Renal cortical epithelial cell (primary cell): ENCODE data around the gene HJURP. TPM values are rescaled to one million over a fixed set of nuclear protein-coding genes. Genes with fewer than 3 reads are reported as not detected.

Experiments used
- DNase-seq: peaks from one replicate; pipeline ENCODE4 v3.0.0-alpha.2; 2011; ENCODE audit warnings: low read depth
- total RNA-seq: library from RNA; depleted of rRNA; stranded (reverse); fragments of >200 nt; gene quantifications from 2 replicates; pipeline ENCODE4 v1.2.3, GENCODE V29; 2014

The HJURP gene
- total RNA-seq, 1 donor from 2014 or later: 1.1 TPM

DNA sequence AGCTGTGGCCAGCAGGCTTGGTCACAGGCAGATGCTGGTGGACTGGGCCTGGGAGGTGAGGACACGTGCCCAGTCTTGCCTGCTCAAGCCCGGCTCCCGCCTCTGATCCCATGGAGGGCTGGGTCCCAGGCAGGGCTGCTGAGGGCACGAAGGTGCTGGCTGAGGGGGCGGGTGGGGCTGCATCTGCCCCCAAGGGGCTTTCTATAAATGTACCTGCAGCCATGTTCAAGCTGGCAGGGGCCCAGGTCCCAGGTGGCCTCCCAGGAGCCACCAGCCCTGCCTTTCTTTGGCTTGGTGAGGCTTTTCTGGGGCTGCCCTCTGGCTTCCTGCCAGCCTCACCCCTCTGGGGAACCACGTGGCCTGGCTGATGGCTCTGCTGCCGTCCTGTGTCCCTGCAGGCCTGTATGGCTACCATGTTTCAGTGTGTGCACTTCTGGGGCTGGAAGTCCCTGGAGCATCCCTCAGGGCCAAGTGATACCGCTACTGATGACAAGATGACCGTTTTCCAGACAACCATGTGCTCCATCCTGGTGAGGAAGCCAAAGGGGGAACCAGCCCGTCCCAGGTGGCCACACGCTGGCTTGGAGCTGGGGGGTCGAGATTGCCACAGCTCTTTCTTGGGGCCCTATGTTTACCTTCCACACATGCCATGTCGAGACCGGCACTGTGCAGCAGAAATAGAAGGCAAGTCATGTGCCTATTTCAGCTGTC is 23.2 kb downstream of the HJURP start:
- no peak for DNase-seq

DNA sequence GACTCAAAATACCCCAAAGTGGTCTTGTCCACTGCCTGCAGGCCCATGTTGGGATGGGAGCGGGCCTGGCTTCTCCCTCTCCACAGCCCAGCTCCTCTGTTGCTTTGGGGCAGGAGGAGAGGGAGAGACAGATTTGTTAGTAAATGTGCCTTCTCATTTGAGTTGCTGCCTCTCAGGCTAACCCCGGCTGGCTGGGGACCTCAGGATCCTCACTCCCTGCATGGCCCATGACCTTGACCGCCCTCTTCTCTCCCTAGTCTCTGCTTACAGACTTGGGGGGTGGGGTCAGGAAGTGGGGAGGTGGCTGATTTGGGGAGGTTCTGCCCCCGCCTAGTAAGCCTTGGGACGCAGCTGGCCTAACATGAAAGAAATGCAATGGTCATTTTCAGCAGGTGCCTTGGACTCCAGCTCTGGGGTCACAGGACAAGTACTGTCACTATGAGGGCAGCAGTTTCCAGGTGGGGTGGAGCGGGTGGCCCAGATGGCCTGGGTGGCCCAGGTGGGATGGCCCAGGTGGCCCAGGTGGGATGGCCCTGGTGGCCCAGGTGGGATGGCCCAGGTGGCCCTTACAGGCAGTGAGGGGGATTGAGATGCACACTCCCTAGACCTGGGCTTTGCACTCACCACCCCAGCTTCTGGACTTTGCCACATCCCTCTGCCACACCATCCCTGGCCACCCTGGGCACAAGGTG is 24.1 kb downstream of the HJURP start:
- DNase-seq: no peak

DNA sequence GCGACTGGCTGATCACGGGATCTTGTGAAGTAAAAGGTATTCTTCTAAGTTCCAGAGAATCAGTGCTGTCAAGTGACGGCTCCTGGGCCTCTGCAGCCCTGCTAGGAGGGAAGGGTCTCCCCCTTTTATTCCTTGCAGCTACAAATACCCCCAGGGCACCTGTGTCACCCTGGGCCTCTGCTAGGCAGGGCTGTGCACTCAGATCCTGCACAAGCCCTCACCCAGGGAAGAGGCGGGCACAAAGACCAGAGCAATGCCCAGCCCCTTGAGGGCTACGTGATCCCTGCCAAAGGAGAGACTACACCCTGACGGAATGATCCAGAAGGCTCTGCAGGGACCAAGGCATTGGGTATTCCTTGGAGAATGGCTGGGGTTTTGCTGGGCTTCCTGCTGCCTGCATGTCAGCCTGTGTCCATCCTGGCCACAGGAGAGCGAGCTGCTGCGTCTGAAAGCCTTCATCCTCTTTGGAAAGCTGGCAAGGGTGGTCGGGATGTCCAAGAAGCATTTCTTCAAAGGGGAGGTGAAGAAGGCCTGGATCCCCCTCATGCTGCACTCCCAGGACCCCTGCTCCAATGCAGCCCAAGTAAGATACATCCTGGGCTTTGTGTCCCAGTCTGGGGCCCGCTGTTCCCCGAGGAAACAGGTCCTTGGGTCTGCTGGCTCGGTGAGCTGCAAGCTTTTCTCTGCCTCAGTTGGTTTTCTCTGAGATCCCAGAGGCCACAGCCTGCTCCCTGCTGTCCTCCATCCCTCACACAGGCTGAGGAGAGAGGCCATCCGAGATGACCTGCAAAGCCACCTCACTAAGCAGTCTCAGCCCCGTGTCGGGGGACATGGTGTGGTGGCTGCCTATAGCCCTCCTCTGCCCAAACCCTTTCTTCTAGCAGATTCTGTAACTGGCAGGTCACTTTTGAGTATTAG is 24.9 kb downstream of the HJURP start:
- DNase-seq: no peak

DNA sequence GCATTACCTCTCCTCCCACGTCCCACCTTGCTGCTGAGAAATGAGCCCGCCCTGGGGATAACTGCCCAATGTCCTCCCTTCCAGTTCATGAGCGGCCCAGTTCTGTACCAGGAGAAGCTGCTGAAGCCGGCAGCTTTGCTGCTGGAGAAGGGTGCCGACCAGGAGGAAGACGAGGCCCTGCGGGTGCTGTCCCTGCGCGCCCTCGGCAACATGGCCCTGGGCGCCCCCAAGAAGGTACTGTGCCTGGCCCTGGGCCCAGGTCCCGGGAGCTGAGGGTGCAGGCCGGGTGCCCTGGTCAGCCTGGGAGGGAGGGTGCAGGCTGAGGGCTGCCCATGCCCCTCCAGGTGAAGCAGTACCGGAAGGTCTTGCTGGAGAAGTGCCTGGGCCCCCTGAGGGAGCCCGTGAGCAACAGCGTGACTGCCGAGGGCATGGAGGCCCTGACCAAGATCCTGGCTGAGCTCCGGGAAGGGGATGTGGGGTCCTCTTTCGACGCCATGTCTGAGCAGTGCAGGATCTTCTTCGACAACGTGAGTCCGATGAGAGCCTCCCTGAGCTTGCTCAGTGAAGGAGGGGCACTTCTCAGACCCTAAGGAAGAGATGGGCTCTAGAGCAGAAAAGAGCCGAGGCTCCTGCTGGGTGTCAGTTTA is 25.7 kb downstream of the HJURP start:
- DNase-seq: no peak

DNA sequence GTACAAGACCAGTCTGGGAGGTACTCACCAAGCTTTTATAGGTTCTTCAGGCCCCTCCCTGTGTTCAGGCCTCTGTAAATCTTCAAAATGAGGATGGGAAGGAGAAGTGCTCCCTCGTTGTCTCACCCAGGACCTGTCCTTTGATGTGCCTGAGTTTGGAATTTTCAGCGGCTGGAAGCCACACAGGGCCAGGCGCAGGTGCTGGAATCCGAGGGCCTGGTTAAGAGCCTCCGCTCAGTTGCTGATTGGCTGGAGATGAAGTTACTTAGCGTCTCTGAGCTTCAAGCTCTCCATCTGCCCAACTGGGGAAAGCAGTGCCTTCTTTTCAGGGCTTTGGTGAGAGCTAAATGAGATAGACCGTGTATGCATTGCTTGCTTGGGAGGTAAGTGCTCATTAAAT is 30.0 kb downstream of the HJURP start:
- no peak for DNase-seq

DNA sequence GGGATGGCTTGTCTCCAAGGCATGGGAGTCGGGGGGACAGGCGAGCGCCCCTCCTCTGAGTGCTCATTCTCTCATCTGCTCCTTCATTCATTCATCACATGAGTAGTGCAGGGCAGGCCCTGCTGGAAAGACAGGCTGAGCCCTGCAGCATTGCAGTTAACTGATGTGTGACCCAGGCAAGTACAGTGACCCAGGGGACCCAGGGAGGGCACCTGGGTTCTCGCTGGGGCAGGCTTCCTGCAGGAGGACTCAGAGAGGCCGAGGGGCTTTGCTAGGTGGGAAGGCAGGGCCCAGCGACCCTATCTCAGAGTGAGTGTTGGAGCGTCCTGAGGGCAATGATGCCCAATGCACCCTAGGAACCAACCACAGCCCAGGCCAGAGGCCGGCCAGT is 30.6 kb downstream of the HJURP start:
- DNase-seq: no peak

DNA sequence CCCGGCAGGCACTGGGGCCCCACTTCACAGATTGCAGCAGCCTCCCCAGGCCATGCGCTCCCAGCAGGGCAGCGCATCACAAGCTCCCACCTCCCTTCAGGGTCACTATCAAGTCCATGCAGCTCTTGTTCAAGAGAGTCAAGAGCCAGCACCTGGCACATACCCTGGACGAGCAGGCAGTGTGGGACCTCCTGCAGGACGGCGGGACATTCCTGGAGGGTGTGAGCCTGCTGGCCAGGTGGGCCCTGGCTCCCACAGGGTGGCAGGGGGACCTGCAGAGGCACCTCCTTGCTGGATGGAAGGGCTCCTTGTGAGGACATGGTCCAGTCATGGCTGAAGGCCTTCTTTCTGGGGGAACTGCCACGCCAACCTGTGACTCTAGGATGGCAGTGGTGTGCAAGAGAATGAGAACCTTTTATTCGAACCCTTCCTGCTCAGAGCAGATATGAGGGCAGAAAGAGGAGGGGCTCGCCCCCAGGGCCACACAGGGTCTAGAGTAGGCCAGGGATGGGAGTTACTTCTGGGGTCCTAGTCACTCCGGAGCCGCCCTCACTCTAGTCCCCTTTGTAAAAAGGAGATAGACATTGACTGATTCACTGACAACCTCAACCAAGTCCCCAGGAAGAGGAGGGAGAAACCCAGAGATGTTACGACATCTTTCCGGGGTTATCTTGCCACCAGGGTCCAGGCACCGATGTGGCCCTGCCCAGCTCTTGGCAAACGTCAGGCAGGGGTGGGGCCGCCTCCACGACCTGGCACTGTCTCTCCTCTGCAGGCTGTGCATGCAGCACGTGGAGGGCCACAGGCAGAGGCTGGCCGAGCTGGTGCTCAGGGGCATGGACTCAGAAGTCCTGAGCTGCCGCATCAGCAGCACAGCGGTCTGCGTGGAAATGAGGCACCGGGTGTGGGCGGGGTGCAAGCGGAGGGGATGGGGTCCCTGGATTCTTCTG is 31.3 kb downstream of the HJURP start:
- no peak for DNase-seq

DNA sequence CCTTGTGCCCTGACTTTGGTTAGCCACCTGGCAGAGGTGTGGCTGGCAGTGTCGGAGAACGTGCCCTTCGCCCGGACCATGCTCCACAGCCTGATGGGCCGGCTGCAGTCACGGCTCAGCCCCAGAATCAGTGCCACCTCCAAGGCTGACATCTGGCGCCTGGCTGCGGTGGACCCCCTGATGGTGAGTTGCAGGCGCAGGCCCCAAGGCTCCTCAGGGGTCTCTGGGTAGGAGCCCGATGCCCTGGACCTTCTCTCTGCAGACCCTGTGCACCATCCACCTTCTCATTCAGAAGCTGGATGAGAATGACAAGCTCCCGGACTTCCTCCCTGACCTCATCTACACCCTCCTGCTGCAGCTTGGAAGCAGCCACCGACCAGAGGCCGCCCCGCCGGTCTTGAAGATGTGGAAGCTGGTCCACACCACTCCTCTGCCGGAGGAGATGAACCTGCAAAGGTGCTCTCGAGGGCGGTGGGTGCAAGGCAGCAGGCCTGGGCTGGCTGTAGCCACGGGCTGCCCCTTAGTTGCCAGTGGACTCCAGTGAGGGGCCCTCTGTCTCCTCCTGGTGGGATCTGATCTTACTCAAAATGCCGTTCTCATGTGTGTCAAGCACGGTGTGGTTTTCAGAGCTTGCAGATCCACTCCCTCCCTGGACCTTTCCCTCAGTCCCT is 32.1 kb downstream of the HJURP start:
- DNase-seq: no peak

DNA sequence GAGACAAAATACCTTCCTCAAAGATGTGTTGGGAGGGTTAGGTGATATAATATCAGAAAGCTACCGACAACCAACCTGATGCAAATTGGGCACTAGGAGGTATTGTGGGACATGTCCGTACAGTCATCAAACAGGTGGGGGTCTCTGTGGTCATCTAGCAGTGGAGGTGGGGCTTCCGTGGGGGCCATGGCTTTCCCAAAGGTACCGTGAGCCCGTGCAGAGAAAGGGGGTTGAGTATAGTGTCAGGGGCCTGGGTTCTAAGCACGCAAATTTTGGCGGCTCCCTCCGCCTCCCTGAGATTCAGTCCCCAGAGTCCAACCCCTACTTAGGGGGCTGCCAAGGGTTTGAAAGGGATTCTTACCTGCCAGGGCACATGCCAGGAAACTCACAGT is 32.6 kb downstream of the HJURP start:
- DNase-seq: no peak

DNA sequence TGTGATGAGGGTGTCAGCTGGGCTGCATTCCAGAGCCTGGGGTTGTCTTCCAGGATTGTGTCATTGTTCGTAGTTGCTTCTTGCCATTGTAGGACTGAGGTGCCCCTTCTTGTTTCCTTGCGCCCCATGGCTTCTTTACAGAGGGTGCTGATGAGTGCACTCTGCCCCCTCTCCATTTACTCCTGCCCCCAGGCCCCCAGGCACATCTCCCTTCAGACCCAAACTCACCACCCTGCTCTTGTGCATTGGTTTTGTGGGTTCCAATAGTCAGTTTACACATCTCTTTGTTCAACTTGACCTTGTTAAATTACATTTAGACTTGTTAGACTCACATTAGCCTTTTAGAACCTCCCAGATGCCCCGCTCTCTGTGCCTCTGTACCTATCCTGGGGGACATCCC is 33.1 kb downstream of the HJURP start:
- no peak for DNase-seq

DNA sequence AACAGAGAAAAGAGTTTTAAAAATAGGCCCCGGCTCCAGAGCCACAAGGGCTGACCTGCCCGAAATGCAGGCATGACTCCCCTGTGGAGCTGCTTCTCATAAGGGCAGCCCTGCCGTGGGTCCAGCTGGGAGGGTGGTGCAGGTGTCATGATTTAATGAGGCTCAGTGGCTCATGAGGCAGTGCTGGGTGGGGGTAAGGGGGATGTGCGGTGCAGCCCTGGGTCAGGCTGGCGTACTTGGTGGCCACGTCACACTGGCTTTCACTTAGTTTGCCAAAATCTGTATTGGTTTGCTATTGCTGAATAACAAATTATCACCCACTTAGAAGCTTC is 33.6 kb downstream of the HJURP start:
- no peak for DNase-seq

DNA sequence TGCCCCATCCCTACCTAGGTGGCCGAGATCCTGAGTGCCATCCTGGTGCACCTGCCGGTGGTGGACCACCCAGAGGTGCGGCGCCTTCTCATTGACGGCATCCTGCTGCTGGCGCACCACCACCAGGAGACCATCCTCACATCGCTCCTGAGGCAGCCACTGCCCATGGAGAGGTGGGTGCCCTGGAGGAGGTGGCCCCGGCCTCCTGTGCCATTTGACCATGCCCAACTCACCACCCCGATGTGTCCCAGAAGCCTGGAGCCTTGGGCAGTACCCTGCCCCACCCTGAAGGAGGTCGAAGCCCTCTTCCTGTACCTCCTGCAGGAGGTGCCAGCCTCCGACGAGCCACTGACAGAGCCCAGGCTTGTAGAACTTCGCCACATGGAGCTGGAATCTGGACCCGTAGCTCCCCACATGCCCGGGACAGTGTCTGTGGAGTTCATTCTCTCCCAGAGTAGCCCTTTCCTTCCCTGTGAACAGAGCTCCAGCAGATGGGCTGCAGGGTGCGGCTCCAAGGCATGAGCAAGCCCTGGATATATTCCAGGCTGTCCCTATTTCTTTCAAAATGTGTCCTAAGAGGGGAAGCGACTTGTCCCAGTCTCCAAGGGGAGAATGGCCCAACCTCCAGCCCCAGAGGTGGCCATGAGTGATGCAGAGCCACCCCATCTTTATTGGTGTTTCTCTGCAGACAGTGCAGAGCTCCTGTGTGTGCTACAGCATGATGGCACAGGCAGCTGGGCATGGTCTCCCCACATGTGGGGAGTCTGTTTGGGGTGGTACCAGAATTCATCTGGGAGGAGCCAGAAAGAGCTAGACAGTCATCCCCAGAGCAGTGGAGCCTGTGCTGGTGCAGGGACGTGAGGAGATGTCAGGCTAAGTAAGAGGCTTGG is 34.2 kb downstream of the HJURP start:
- no peak for DNase-seq

DNA sequence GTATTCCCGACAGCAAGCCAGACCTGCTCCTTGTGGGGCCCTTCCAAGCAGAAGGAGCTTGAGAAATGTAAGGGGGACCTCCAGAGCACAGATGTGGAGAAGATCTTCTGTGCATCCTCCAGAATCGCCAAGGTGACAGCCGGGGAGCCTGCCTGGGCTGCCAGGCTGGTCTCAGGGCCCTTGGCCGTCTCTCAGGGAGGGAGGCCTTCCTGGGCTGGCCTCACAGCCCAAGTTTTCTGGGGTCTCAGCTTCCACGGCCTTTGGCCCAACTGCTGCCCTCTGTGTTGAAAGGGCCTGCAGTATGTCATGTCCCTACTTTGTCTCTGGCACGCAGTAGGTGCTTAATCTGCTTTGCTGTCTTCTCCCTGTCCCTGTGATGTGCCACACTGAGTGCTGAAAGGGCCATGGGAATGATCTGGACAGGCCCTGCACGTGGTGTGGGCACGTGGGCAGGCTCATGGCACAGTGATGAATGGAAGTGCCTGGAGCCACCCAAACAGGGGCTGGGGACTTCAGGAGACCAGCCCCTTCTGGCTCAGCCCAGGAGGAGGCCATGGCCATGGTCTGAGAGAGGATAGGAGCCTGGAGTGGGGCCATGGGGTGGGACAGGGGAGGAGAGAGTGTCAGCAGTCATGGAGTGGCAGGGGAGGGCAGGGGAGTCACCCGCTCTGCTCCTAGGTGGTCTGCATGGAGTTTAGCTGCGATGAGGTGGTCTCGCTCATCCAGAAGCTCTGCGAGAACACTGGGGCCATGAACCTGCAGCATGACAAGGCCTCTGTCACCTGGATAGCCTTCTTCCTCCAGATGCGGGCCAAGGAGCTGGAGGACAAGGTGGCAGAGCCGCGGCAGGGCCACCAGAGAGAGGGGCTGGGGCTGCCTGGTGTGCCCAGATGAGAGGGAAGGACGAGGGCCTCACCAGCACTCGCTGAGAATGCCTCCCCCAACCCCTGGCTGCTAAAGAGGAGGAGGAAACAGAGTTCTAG is 35.4 kb downstream of the HJURP start:
- DNase-seq: no peak

DNA sequence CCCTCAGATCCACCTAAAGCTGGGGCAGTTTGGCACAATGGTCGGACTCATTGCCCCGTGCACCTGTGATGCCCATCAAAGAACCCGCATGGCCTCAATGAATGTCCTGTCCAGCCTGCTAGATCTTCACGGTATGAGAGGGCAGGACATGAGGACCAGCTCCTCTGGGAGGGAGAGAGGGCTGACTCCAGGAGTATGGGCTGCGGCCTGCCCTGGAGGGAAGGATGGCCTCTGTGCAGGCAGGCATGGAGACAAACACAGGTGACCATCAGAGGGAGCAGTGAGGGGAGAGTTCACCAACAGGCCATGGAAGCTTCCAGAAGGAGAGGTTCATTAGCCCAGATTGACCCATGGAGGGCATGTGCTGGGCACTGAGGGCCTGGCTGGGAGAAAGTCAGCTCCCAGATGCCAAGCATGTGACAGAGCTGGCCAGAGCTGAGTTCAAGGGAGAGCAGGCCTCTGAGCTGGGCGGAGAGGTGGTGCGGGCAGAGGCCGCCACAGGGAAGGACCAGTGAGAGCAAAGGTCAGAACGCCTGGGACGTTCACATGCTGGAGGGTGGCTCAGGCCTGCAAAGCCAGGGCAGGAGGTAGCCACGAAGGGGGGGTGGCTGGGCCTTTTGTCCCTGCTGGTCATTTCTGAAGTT is 36.2 kb downstream of the HJURP start:
- DNase-seq: no peak

DNA sequence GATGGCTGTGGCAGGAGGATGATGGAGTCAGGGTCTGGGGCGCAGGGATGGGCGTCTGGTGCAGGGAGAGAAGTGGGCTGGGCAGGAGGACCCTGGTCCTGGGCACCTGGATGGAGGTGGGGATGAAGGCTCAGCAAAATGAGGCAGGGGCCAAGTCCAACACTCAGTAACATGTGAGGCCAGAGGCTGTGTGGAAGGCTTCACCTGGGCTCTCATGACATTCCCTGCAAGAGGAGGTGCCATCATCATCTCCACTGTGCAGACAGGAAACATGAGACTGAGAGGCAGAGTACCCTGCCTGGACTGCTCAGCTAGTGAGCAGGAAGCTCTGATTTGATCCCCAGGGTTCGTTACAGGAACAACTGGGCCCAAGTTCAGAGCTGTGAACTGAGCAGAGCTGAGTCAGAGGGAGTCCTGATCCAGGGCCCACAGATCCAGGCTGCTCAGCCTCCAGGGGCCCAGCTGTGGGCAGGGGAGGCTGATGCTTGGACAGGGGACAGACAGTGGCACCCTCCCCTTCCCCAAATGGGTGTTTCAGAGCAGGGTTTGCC is 36.9 kb downstream of the HJURP start:
- DNase-seq: no peak

DNA sequence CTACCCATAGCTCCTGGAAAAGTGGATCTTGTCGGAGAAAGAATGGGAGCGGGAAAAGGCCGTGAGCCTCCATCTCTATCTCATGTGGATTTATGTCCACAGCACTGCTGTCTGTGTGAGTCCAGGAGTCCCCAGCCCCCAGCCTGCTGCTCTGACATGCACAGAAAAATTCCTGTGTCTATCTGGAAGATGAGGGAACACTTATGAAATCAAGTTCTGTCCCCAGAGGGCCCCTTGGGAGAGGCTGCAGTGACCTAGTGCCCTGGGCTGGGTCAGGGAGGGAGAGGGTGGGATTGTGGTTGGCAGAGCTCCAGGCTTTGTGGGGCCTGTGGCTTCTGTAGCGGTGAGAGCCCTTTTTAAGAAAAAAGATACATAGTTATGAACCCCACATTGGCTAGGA is 37.6 kb downstream of the HJURP start:
- DNase-seq: no peak

DNA sequence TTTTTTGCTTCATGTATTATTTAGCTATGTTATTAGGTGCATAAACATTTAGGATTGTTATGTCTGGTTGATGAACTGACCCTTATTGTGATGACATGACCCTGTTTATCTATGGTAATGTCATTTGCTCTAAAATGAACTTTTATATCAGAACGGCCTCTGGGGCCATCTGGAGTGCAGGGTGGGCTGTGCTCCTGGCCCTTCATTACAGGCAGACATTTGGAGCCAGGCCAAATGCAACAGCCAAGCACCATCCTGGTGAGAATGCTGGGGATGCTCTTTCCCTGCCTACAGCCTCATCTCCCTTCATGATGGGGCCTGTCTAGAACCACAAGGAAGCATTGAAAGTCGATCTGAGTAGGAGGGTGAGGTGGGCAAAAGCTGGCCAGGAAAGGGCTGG is 38.0 kb downstream of the HJURP start:
- DNase-seq: no peak

DNA sequence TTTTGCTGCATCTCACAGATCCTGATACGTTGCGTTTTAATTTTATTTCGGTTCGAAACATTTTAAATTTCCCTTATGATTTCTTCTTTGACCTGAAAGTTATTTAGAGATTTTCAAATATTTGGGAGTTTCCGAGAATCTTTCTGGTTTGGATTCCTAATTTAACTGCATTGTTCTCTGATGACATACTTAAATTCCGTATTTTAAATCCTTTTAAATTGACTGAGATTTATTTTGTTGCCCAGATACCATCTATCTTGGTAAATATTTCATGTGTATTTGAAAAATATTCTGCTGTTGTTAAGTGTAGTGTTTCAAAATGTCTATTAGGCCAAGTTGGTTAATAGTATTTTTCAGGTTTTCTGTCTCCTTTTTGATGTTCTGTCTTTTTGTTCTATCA is 38.5 kb downstream of the HJURP start:
- no peak for DNase-seq
